IPS DF 4.7 (cell line): ENCODE data around the gene RAE1.

ENCODE experiments used
- DNase-seq: peaks from one replicate; pipeline ENCODE4 v3.0.0-alpha.2; 2013; ENCODE audit warnings: low spot score; ENCODE audit errors: extremely low read depth

The RAE1 gene

GRCh38 chr20:57387463-57387862 is 36.4 kb downstream of the RAE1 start:
- no peak for DNase-seq

DNA sequence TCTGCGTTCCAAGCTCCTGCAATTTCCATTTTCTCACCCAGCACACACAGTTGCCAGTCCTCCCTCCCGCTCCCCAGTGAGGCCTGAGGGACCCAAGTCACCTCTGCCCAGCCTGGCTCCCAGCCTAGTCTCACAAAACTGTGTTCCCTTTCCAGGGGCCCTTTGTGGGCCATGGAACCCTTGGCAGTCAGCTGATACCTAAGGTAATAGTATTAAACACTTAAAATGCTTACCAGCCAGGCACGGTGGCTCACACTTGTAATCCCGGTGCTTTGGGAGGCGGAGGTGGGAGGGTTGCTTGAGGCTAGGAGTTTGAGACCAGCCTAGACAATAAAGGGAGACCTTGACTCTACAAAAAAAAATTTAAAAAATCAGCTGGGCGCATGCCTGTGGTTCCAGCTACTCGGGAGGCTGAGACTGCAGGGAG is 36.9 kb downstream of the RAE1 start:
- DNase-seq, result no peak

DNA sequence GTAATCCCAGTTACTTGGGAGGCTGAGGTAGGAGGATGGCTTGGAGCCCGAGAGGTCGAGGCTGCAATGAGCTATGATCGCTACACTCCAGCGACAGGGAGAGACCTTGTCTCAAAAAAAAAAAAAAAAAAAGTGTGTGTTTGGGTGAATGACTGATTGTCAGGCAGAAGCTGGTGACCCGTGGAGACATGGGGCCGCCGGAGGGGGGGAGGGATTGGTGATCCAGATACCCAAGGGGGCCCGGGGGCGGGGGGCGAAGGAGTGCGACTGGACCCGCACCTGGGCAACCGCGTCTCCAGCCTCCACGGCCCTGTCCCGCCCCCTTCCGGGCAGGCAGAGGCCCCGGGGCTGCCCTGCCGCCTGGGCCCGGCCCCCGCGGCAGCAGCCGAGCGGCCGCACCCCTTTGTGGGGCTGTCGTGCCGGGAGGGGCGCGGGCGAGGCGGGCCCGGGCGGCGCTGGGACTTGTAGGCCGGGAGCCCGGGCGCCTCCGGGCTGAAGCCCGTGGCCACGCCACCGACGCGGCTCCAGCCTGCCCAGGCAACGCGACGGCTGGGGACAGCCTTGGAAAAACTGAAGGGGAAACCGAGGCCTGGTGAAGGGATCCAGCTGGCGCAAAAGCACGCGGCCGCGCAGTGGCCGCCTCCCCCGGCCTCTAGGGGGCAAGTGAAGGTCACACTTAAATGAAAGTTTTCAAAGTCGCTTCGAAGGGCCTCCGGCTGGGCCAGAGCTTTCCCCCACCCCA is 38.1 kb downstream of the RAE1 start:
- DNase-seq, result no peak

GRCh38 chr20:57389695-57390603 is 38.9 kb downstream of the RAE1 start:
- no peak for DNase-seq

DNA sequence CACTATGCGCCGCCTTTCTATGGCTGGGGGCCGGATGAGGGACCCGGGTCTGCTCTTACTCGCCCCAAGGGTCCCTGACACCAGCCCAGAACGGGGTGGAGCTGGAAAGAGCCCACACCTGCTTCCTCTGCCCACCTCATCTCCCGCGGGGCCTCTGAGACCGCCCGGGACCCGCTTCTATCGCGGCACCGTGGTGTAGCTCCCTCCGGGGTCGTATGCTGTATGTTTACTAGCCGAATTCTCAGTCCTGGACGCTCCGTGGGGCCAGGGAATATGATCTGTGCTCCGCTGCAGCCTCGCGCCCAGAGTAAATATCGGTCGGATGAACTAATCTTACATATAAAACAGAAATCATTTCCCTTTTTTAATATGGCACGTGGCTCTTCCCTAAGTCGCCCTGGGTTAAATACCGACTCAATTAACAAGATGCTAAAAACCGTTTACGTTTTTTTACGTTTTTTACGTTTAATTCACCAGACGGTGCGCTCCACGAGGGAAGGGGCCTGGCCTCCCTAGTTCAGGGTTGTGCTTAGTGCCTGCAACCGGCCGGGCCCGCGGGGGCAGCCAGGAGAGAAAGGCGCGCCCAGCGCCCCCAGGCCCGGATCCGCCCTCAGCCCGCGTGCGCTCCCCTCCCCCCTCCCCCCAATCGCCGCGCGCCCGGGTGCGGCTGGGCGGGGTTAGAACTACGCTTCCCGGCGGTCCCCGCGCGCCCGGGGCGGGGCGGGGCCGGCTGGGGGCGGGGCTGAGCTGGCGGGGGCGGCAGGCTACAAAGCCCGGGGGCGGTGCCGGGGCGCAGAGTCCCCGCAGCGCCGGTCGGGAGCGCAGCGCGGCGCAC is 39.8 kb downstream of the RAE1 start, which contains the start of gene RBM38:
Gene RBM38 (plus strand): TSS at position 793 of the 835 bp plus-strand sequence. CDS start 186 bp downstream, outside the sequence.
- DNase-seq, result no peak

- DNase-seq, result no peak
Observed at GRCh38 chr20:57391439-57392301, 40.6 kb downstream of the RAE1 start.

DNA sequence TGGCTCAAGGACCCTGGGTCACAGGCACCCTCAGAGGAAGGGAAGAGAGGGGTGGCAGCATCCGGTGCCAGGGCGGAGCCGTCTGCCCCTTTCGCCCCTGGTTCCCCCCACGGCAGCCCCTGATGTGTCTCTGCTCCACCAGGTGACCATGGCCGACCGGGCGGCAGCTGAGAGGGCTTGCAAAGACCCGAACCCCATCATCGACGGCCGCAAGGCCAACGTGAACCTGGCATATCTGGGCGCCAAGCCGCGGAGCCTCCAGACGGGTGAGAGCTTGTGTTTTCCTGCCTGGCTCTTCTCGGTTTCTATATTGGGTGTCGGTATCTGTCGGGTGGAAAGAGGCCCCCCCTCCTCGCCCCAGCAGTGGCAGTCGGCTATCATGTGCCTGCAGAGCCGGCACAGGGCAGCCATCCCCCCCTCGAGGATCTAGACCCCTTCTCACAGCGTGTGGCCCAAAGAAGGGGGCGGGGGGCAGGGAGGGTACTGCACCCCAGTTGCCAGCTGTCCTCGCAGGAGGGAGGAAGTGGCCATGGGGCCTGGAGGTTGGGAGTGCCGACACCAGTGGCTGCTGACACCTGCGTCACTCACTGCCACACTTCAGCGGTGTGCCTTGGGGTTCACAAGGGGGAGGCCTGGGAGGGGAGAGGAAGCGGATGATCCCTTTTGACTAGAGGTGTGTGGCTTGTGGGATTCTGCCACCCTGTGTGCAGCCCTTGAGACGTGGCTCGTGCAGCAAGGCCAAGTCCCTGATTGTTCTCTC is 41.6 kb downstream of the RAE1 start:
- no peak for DNase-seq

DNA sequence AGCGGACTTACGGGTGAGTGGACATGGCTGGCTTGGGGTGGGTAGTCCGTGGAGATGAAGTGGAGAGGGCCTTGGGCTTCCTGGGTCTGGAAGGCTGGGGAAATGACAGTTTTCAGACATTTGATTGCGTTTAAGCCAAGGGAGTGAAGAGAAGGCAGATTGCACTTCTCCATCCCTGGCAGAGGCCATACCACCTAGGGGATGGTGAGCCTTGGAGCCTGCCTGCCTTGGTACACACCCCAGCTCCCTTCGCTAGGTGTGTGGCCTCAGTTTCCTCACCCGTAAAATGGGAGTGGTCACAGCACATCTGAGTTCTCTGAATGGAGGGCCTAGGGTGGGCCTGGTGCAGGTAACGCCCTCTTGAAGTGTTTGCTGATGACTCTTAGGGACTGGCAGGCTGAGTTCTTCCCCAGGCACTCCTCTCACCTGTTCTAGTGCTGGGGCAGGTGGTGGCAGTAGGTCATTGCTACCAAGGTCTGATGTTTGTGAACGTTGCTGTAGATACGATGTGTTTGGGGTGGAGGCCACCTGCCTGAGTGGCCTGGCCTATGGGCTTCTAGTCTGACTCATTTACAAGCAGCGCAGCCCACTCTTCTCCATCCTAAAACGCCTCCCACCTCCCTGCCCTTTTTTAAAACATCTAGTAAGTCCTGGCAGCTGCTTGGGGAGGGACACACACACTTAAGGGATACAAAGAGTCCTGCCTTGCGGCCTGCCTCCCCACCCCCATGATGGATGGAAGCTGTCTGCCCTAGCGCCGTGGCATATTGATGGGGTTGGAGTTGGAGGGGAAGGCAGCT is 42.5 kb downstream of the RAE1 start:
- DNase-seq, result no peak

- DNase-seq, result no peak
Observed at GRCh38 chr20:57394121-57395082, 43.3 kb downstream of the RAE1 start.

GRCh38 chr20:57395111-57395966 is 44.3 kb downstream of the RAE1 start:
- DNase-seq, result no peak

- DNase-seq, result no peak
Observed at GRCh38 chr20:57396212-57396983, 45.3 kb downstream of the RAE1 start.

- no peak for DNase-seq
Observed at GRCh38 chr20:57396984-57397692, 46.1 kb downstream of the RAE1 start.

- DNase-seq, result no peak
Observed at GRCh38 chr20:57397693-57398108, 46.6 kb downstream of the RAE1 start.

GRCh38 chr20:57398231-57398821 is 47.3 kb downstream of the RAE1 start:
- no peak for DNase-seq
